Measurements from ENCODE around the gene AP1S3. TPM values are rescaled to one million over a fixed set of nuclear protein-coding genes. Genes with fewer than 3 reads are reported as not detected.

Gene AP1S3
- total and polyA plus RNA-seq, 7 donors = 0.05 to 0.69 (median 0.10) TPM; not detected in 2

- Histone ChIP-seq H3K4me1 (no peaks in the 10 kb centered on the region), H3K36me3 (ENCODE audit: insufficient read depth in 1 of 2, low read depth in 1 of 2) (no peaks in the 10 kb centered on the region), H3K9me3 (no peaks in the 10 kb centered on the region), H3K4me3 (no peak overlapping the region), H3K27me3 (ENCODE audit: insufficient read depth in 3 of 3, low read length in 2 of 3) (no peaks in the 10 kb centered on the region), H3K27ac (no peak overlapping the region)
- TF ChIP-seq CTCF (IDR thresholded peaks at IDR 0.05) = no peak
- intact Hi-C loops (cut with DNase I) = no loop called here
- ATAC-seq (no peak), DNase-seq (no peak)
- 67 to 72% (median 71%) methylated on average over 5 of the region's 5 CpGs for WGBS, 3 donors
Measured at GRCh38 chr2:223801736-223802135, 35.6 kb downstream of the AP1S3 start.

- H3K27me3 ChIP-seq (ENCODE audit: insufficient read depth in 3 of 3, low read length in 2 of 3) = no peaks in the 10 kb centered on the region
- H3K27ac ChIP-seq = no peak overlapping the region
- no peaks in the 10 kb centered on the region for H3K36me3 ChIP-seq (ENCODE audit: insufficient read depth in 1 of 2, low read depth in 1 of 2)
- no peaks in the 10 kb centered on the region for H3K9me3 ChIP-seq
- WGBS, 3 donors = 89 to 91% (median 90%) methylated on average over 4 of the region's 4 CpGs
- no peaks in the 10 kb centered on the region for H3K4me1 ChIP-seq
- no peak for ATAC-seq
- no peak for DNase-seq
- TF ChIP-seq CTCF (IDR thresholded peaks at IDR 0.05) = no peak
- intact Hi-C loops (cut with DNase I) = no loop called here
- no peak overlapping the region for H3K4me3 ChIP-seq
Measured at GRCh38 chr2:223800908-223801307, 36.5 kb downstream of the AP1S3 start.

- Histone ChIP-seq H3K27ac (no peak overlapping the region), H3K4me3 (no peak overlapping the region), H3K27me3 (ENCODE audit: insufficient read depth in 3 of 3, low read length in 2 of 3) (no peaks in the 10 kb centered on the region), H3K36me3 (ENCODE audit: insufficient read depth in 1 of 2, low read depth in 1 of 2) (no peaks in the 10 kb centered on the region), H3K4me1 (no peaks in the 10 kb centered on the region), H3K9me3 (no peaks in the 10 kb centered on the region)
- ATAC-seq = no peak
- WGBS, 3 donors = 83 to 87% (median 84%) methylated on average over 4 of the region's 4 CpGs
- intact Hi-C loops (cut with DNase I) = loop anchor here (2.0 to 5.0 kb wide), 3 partner anchors 106 to 826 kb away; no protein-coding TSS in a partner anchor
- DNase-seq = no peak
- TF ChIP-seq CTCF (IDR thresholded peaks at IDR 0.05) = peak; percentile 49
Measured at GRCh38 chr2:223797811-223798721, 39.3 kb downstream of the AP1S3 start.

- intact Hi-C loops (cut with DNase I) = loop anchor here (5.0 kb wide), 2 partner anchors 105 to 825 kb away; no protein-coding TSS in a partner anchor
- Histone ChIP-seq H3K4me3 (no peak overlapping the region), H3K36me3 (ENCODE audit: insufficient read depth in 1 of 2, low read depth in 1 of 2) (no peaks in the 10 kb centered on the region), H3K4me1 (no peaks in the 10 kb centered on the region), H3K27me3 (ENCODE audit: insufficient read depth in 3 of 3, low read length in 2 of 3) (no peaks in the 10 kb centered on the region), H3K9me3 (peaks cover 2% of the 10 kb centered on the region), H3K27ac (no peak overlapping the region)
- no peak for ATAC-seq
- WGBS, 3 donors = 90 to 95% (median 93%) methylated on average over 5 of the region's 5 CpGs
- TF ChIP-seq CTCF (IDR thresholded peaks at IDR 0.05) = no peak
- DNase-seq = no peak
Measured at GRCh38 chr2:223797037-223797436, 40.3 kb downstream of the AP1S3 start.

All from psoas muscle (tissue), 8 donors.